CD4-positive, alpha-beta T cell (primary cell): ENCODE measurements around the gene SH3GLB2. TPM values are rescaled to one million over a fixed set of nuclear protein-coding genes. Genes with fewer than 3 reads are reported as not detected.
"Not testable (repeated sequence)": the region's sequence is repeated elsewhere in the genome, so short reads cannot be mapped to it uniquely, and the experiment has no call there.

ENCODE experiments used
- ATAC-seq: fragments of 200-7000 bp; cut with Tn5 transposase; one replicate; pipeline ENCODE4 v1.10.0; 2022; ENCODE audit warnings: mild to moderate bottlenecking; ENCODE audit not compliant: poor library complexity
- CTCF ChIA-PET: fragments of 350-600 bp; sonication (Branson Sonifier 250); formaldehyde crosslinking; loops from one replicate; lab custom pipeline; 2021; ENCODE audit warnings: antibody characterized with exemption, inconsistent platforms; lab: Charles Lee
- POLR2A ChIA-PET: fragments of 350-600 bp; sonication (Branson Sonifier 250); formaldehyde crosslinking; loops from one replicate; lab custom pipeline; 2021; ENCODE audit warnings: antibody characterized with exemption, inconsistent platforms; lab: Charles Lee
- DNase-seq, 14 experiments: peaks; one replicate each; pipeline ENCODE4 v3.0.0-alpha.2; 2013 to 2020; ENCODE audit warnings: mixed read lengths in 2 of 14
- H3K27ac ChIP-seq, 2 donors: one replicate each; pipeline versions ENCODE4 v1.5.1 to v1.7.0; 2013; ENCODE audit warnings: low read length in 2 of 2, low read depth in 1 of 2, mild to moderate bottlenecking in 1 of 2
- H3K27me3 ChIP-seq, 2 experiments: 1 replicate in 1 of 2; 2 replicates in 1 of 2; pipeline versions ENCODE4 v1.6.1 to v1.7.0; 2013; ENCODE audit warnings: low read length in 2 of 2, control low read depth in 1 of 2, mild to moderate bottlenecking in 1 of 2, moderate library complexity in 1 of 2; ENCODE audit not compliant: insufficient read depth in 2 of 2, control insufficient read depth in 1 of 2
- H3K36me3 ChIP-seq: one replicate; pipeline ENCODE4 v1.6.1; 2013; ENCODE audit warnings: low read length, control low read depth; ENCODE audit not compliant: insufficient read depth
- H3K4me1 ChIP-seq: one replicate; pipeline ENCODE4 v1.6.1; 2013; ENCODE audit warnings: low read length, control low read depth; ENCODE audit not compliant: insufficient read depth
- H3K4me3 ChIP-seq: one replicate; pipeline ENCODE4 v1.5.1; 2013; ENCODE audit warnings: mild to moderate bottlenecking, low read length, moderate library complexity
- H3K9me3 ChIP-seq, 2 experiments: 1 replicate in 1 of 2; 2 replicates in 1 of 2; pipeline versions ENCODE4 v1.6.1 to v1.7.0; 2013; ENCODE audit warnings: low read length in 2 of 2, mild to moderate bottlenecking in 2 of 2, control low read depth in 1 of 2, moderate library complexity in 1 of 2; ENCODE audit not compliant: control insufficient read depth in 1 of 2, insufficient read depth in 1 of 2
- H3K27ac Mint-ChIP-seq: one replicate; pipeline ENCODE4 v1.8.0; 2020; ENCODE audit warnings: mixed read lengths
- H3K27me3 Mint-ChIP-seq: one replicate; pipeline ENCODE4 v1.8.0; 2021; ENCODE audit warnings: mixed read lengths
- H3K36me3 Mint-ChIP-seq: one replicate; pipeline ENCODE4 v1.8.0; 2021; ENCODE audit warnings: low read depth, mixed read lengths
- H3K4me1 Mint-ChIP-seq: one replicate; pipeline ENCODE4 v1.8.0; 2021; ENCODE audit warnings: low read depth, mixed read lengths
- H3K4me3 Mint-ChIP-seq: one replicate; pipeline ENCODE4 v1.8.0; 2020; ENCODE audit warnings: mild to moderate bottlenecking, mixed read lengths
- H3K9me3 Mint-ChIP-seq: one replicate; pipeline ENCODE4 v1.8.0; 2020; ENCODE audit warnings: mixed read lengths
- CTCF ChIP-seq: fragments of 200-600 bp; IDR thresholded peaks from one replicate; pipeline ENCODE4 v1.8.0; 2022; ENCODE audit warnings: antibody characterized with exemption, mild to moderate bottlenecking
- intact Hi-C, 2 experiments: fragments of 100-400 bp; cut with DNase I in 1 of 2; cut with micrococcal nuclease in 1 of 2; formaldehyde crosslinking; loops; one replicate each; pipeline versions ENCODE4 v1.15.1 to v1.9.0; 2023 to 2025; cut with DNase I, micrococcal nuclease
- total RNA-seq, 174 experiments: library from RNA in 2 of 174; stranded (reverse) in 2 of 174; gene quantifications; one replicate each; pipeline ENCODE4 v1.2.3 and lab custom pipeline; 2021 to 2026

SH3GLB2 gene
- total RNA-seq, 2 experiments from 2014 or later, result 65.6 to 69.1 TPM

GRCh38 chr9:129006328-129007034 is 21.6 kb downstream of the SH3GLB2 start:
- ChIA-PET POLR2A (interaction anchor here (0.6 kb wide), 1 partner anchor 1618 kb away, joined by 4 read pairs; no protein-coding TSS in a partner anchor), CTCF (no interaction called here)
- TF ChIP-seq CTCF, result peak; percentile 77
- no peaks in the 10 kb centered on the region for H3K9me3 ChIP-seq
- peaks cover 79% of the 10 kb centered on the region for H3K36me3 ChIP-seq
- H3K27ac ChIP-seq, result no peak overlapping the region
- Mint-ChIP-seq H3K27me3 (no peaks in the 10 kb centered on the region), H3K4me3 (no peak overlapping the region), H3K9me3 (no peaks in the 10 kb centered on the region), H3K27ac (peak overlapping the region; percentile 31), H3K36me3 (peaks cover 59% of the 10 kb centered on the region), H3K4me1 (no peaks in the 10 kb centered on the region)
- no peak overlapping the region for H3K4me3 ChIP-seq
- peaks cover 4% of the 10 kb centered on the region for H3K4me1 ChIP-seq
- peak in 13 of 14 experiments; percentile 17 to 74 (median 43) for DNase-seq
- intact Hi-C loops, result no loop called here
- ATAC-seq, result peak; percentile 84
- H3K27me3 ChIP-seq, result no peaks in the 10 kb centered on the region

GRCh38 chr9:129005336-129005997 is 22.7 kb downstream of the SH3GLB2 start:
- ATAC-seq (no peak), DNase-seq (no peak)
- ChIA-PET CTCF (interaction anchor here (0.6 kb wide), 1 partner anchor 31 kb away, joined by 3 read pairs; no protein-coding TSS in a partner anchor), POLR2A (no interaction called here)
- Mint-ChIP-seq H3K9me3 (no peaks in the 10 kb centered on the region), H3K27ac (no peak overlapping the region), H3K36me3 (peaks cover 62% of the 10 kb centered on the region), H3K4me3 (no peak overlapping the region), H3K4me1 (no peaks in the 10 kb centered on the region), H3K27me3 (no peaks in the 10 kb centered on the region)
- peaks cover 4% of the 10 kb centered on the region for H3K4me1 ChIP-seq
- H3K27ac ChIP-seq, result no peak overlapping the region
- no peaks in the 10 kb centered on the region for H3K9me3 ChIP-seq
- TF ChIP-seq CTCF, result no peak
- no peak overlapping the region for H3K4me3 ChIP-seq
- peaks cover 76% of the 10 kb centered on the region for H3K36me3 ChIP-seq
- no peaks in the 10 kb centered on the region for H3K27me3 ChIP-seq
- intact Hi-C loops, result no loop called here

DNA sequence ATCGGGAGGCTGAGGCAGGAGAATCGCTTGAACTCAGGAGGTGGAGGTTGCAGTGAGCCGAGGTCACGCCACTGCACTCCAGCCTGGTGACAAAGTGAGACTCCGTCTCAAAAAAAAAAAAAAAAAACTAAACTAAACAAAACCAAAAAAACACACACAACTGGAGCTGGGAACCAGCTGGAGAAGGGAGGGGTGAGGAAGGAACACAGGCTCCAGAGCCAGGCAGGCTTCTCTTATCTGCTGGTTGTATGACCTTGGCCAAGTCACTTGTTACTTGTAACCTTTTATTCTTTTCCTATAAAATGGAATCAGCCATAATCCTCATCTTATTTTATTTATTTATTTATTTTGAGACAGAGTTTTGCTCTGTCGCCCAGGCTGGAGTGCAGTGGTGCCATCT is 24.0 kb downstream of the SH3GLB2 start:
- H3K4me1 Mint-ChIP-seq, H3K27ac ChIP-seq, H3K9me3 Mint-ChIP-seq, DNase-seq, H3K4me3 ChIP-seq, CTCF ChIA-PET, H3K27ac Mint-ChIP-seq, H3K4me1 ChIP-seq, ATAC-seq, H3K27me3 ChIP-seq, intact Hi-C loops, H3K4me3 Mint-ChIP-seq, H3K9me3 ChIP-seq, H3K27me3 Mint-ChIP-seq: not testable (repeated sequence)
- peaks cover 83% of the 10 kb centered on the region for H3K36me3 ChIP-seq
- POLR2A ChIA-PET, result interaction anchor here (0.6 kb wide), 1 partner anchor 1308 kb away, joined by 3 read pairs; no protein-coding TSS in a partner anchor
- H3K36me3 Mint-ChIP-seq, result peaks cover 75% of the 10 kb centered on the region
